GM12874 (cell line): ENCODE results near the gene CENPP.

ENCODE experiments used
- TF ChIP-seq, protein P1 (sequence below): IDR thresholded peaks from 2 replicates; pipeline ENCODE4 v1.5.1; 2011; ENCODE audit warnings: low read depth, mild to moderate bottlenecking, control low read depth, low read length, moderate library complexity; ENCODE audit not compliant: insufficient read depth

Gene CENPP

GRCh38 chr9:92657296-92658094, 331.7 kb downstream of the CENPP start:
- TF ChIP-seq, protein P1, sequence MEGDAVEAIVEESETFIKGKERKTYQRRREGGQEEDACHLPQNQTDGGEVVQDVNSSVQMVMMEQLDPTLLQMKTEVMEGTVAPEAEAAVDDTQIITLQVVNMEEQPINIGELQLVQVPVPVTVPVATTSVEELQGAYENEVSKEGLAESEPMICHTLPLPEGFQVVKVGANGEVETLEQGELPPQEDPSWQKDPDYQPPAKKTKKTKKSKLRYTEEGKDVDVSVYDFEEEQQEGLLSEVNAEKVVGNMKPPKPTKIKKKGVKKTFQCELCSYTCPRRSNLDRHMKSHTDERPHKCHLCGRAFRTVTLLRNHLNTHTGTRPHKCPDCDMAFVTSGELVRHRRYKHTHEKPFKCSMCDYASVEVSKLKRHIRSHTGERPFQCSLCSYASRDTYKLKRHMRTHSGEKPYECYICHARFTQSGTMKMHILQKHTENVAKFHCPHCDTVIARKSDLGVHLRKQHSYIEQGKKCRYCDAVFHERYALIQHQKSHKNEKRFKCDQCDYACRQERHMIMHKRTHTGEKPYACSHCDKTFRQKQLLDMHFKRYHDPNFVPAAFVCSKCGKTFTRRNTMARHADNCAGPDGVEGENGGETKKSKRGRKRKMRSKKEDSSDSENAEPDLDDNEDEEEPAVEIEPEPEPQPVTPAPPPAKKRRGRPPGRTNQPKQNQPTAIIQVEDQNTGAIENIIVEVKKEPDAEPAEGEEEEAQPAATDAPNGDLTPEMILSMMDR: no peak

DNA sequence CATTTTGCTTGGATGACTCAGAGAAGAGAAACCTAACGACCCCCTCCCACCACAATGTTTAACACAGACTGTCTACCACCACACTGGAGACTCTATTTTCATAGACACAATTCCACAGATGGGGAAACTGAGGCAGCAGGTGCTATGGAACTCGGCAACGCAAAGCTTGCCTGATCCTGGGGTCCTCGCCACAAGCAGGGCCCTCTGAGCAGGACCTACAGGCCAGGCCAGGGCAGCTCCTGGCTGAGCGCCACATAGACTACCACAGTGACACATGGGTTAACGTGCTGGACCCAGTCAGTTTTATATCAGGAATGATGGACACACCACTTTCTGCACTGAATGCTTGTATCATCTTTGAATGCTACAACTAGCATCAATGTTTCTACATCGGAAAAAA, 332.4 kb downstream of the CENPP start:
- TF ChIP-seq, protein P1: no peak

DNA sequence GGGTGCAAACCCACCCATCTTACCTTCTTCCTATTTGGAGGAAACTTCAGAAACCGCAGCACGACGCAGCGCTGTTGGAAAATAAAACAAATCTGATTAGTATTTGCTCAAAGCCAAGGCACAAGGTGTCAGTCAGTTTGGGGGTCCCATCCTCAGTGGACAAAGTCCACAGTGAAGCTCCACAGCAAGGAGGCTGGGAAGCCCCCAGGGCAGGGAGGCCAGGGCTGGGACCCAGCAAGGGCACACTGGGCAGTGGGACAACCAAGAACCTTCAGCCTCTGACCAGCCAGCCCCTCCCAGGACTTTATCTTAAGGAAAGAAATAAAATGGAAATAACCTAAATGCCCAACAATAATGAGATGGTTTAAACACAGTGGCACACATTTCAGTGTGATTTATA, 332.9 kb downstream of the CENPP start:
- TF ChIP-seq, protein P1: no peak

- TF ChIP-seq, protein P1: no peak
Measured at GRCh38 chr9:92659601-92660000, 333.8 kb downstream of the CENPP start.

DNA sequence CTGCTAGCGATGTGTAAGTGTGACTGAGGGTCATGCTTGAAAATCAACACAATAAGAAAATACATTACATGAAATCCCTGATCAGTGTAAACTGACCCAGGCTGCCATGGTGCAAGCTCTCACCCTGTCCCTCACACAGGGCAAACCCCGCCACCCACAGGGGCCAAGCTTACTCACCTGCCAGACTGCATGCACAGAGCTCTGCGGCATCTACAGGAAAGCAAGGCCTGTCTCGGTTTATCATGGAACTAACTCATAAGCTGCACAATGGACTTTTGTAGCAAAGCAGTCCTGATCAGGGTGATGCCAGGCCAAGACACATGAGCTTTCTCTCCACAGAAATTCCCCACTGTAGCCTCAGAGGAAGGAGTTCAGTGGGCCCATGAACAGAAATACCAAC, 334.5 kb downstream of the CENPP start:
- TF ChIP-seq, protein P1: no peak

DNA sequence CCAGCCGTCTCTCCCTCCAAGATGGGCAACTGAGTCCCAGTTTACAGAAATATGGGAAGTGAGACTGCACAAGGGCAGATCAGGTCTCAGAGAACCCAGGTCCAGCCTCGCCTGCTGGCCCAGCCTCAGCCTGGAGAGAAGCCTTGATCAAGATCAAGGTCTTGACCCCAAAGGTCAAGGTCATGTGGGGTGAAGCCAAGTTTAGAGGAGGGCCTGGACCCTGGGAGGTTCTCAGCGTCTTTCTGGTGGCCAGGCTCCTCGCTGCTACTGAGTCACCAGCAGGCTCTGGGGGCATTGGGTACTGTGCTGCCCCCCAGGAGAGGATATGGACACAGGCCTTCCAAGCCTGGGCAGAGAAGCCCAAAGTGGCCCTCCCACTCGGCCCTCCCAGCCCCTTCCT, 335.4 kb downstream of the CENPP start:
- TF ChIP-seq, protein P1: no peak

- TF ChIP-seq, protein P1: no peak
Measured at GRCh38 chr9:92661743-92662142, 336.0 kb downstream of the CENPP start.

DNA sequence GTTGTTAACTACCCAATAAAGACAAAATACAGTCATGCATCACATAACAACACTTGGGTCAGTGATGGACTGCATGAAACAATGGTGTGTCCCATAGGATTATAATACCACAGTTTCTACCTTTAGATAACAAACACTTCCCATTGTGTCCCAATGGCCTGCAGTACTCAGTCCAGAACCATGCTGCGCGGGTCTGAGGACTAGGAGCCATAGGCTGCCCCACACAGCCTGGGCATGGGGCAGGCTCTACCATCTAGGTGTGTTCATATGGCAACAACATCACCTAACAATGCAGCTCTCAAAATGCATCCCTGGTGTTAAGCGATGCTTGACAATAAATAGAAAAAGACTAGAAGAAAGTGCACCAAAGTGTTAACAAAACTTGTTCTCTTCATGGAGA, 337.4 kb downstream of the CENPP start:
- TF ChIP-seq, protein P1: no peak
